Breast epithelium (tissue), 4 donors: ENCODE data around the gene CARD9. TPM values are rescaled to one million over a fixed set of nuclear protein-coding genes. Genes with fewer than 3 reads are reported as not detected.

Source experiments
- DNase-seq, 2 donors: peaks; one replicate each; pipeline ENCODE4 v3.0.0-alpha.2; 2019; ENCODE audit warnings: low spot score in 2 of 2
- H3K27ac ChIP-seq, 2 donors: fragments of 200-600 bp; sonication (generic) in 1 of 2; one replicate each; pipeline ENCODE4 v1.5.1; 2016 to 2019; ENCODE audit warnings: mild to moderate bottlenecking in 1 of 2
- H3K27me3 ChIP-seq, 2 donors: fragments of 200-600 bp; sonication (generic) in 1 of 2; one replicate each; pipeline versions ENCODE4 v1.5.1 to v1.6.0; 2017 to 2019; ENCODE audit warnings: control low read depth in 1 of 2, mild to moderate bottlenecking in 1 of 2
- H3K36me3 ChIP-seq: fragments of 200-600 bp; one replicate; pipeline ENCODE4 v1.5.1; 2019
- H3K4me1 ChIP-seq, 2 donors: fragments of 200-600 bp; sonication (generic); one replicate each; pipeline ENCODE4 v1.5.1; 2016 to 2019; ENCODE audit warnings: control low read depth in 1 of 2
- H3K4me3 ChIP-seq, 3 donors: fragments of 200-600 bp; sonication (generic); 1 replicate in 2 of 3; 2 replicates in 1 of 3; pipeline ENCODE4 v1.5.1; 2016 to 2019; ENCODE audit warnings: mild to moderate bottlenecking in 3 of 3, moderate library complexity in 2 of 3
- H3K9me3 ChIP-seq, 2 donors: fragments of 200-600 bp; sonication (generic) in 1 of 2; one replicate each; pipeline ENCODE4 v1.5.1; 2016 to 2019; ENCODE audit warnings: control low read depth in 1 of 2
- CTCF ChIP-seq, 3 donors: fragments of 450-650 bp; IDR thresholded peaks; one replicate each; pipeline ENCODE4 v1.5.1; 2016 to 2017; ENCODE audit warnings: antibody characterized with exemption in 3 of 3, mild to moderate bottlenecking in 3 of 3, moderate library complexity in 3 of 3
- POLR2A ChIP-seq: fragments of 450-650 bp; IDR thresholded peaks from one replicate; pipeline ENCODE4 v1.6.1; 2016; ENCODE audit warnings: antibody characterized with exemption, mild to moderate bottlenecking, moderate library complexity
- POLR2AphosphoS5 ChIP-seq, 3 donors: sonication (generic); formaldehyde crosslinking; IDR thresholded peaks; one replicate each; pipeline ENCODE4 v1.6.1; 2017; ENCODE audit warnings: antibody characterized with exemption in 3 of 3
- intact Hi-C: fragments of 100-400 bp; cut with DNase I; formaldehyde crosslinking; loops from one replicate; pipeline ENCODE4 v1.15.1; 2023; ENCODE audit warnings: low total_unique reads
- total RNA-seq, 3 donors: library from RNA; depleted of rRNA; stranded (reverse); fragments of >200 nt; gene quantifications; one replicate each; pipeline ENCODE4 v1.1.0, GENCODE V29; 2016

The CARD9 gene
- total RNA-seq = 1 to 10 TPM; 3.0 to 7.6 (median 3.3) TPM

GRCh38 chr9:136373300-136374182, at the start of gene CARD9:
CARD9 (minus strand) TSS chr9:136373669; CDS start chr9:136372078, 1,591 bp downstream.
- TF ChIP-seq CTCF (IDR thresholded peaks at IDR 0.05) = no peak
- no peak for TF ChIP-seq POLR2A
- no peak for TF ChIP-seq POLR2AphosphoS5 (IDR thresholded peaks at IDR 0.05)
- no peaks in the 10 kb centered on the region for H3K36me3 ChIP-seq
- H3K9me3 ChIP-seq = no peaks in the 10 kb centered on the region
- H3K4me3 ChIP-seq = peak within 1 kb of the TSS; percentile 24 to 55 (median 31)
- intact Hi-C loops = no loop called here
- H3K4me1 ChIP-seq = peaks cover 0 to 8% of the 10 kb centered on the region in 2 donors
- peak within 1 kb of the TSS; percentile 61 to 79 for H3K27ac ChIP-seq
- H3K27me3 ChIP-seq = no peaks in the 10 kb centered on the region
- no peak for DNase-seq

GRCh38 chr9:136422876-136423275, 49.4 kb upstream of the CARD9 start:
- peaks cover 17% of the 10 kb centered on the region for H3K36me3 ChIP-seq

GRCh38 chr9:136421791-136422190, 48.3 kb upstream of the CARD9 start:
- intact Hi-C loops = no loop called here
- peaks cover 20% of the 10 kb centered on the region for H3K36me3 ChIP-seq
- H3K27me3 ChIP-seq = no peaks in the 10 kb centered on the region
- no peak for TF ChIP-seq CTCF (IDR thresholded peaks at IDR 0.05)
- no peak for DNase-seq
- no peak overlapping the region for H3K4me3 ChIP-seq
- H3K9me3 ChIP-seq = no peaks in the 10 kb centered on the region
- H3K4me1 ChIP-seq = no peaks in the 10 kb centered on the region
- no peak overlapping the region for H3K27ac ChIP-seq

More at GRCh38 chr9:136422876-136423275, 49.4 kb upstream of the CARD9 start:
- Histone ChIP-seq H3K27ac (no peak overlapping the region), H3K27me3 (no peaks in the 10 kb centered on the region), H3K9me3 (no peaks in the 10 kb centered on the region), H3K4me1 (no peaks in the 10 kb centered on the region), H3K4me3 (no peak overlapping the region)
- intact Hi-C loops = no loop called here
- TF ChIP-seq POLR2A = no peak
- no peak for TF ChIP-seq CTCF (IDR thresholded peaks at IDR 0.05)
- no peak for TF ChIP-seq POLR2AphosphoS5 (IDR thresholded peaks at IDR 0.05)
- no peak for DNase-seq

- no peak for DNase-seq
- H3K36me3 ChIP-seq = peaks cover 21% of the 10 kb centered on the region
- no peak overlapping the region for H3K27ac ChIP-seq
- H3K4me3 ChIP-seq = no peak overlapping the region
- H3K27me3 ChIP-seq = no peaks in the 10 kb centered on the region
- intact Hi-C loops = no loop called here
- H3K4me1 ChIP-seq = no peaks in the 10 kb centered on the region
- TF ChIP-seq POLR2AphosphoS5 (IDR thresholded peaks at IDR 0.05) (no peak), POLR2A (no peak), CTCF (IDR thresholded peaks at IDR 0.05) (no peak)
- no peaks in the 10 kb centered on the region for H3K9me3 ChIP-seq
These were observed 45.6 kb upstream of the CARD9 start for GRCh38 chr9:136419092-136419420.

GRCh38 chr9:136418182-136419091, 45.0 kb upstream of the CARD9 start:
- H3K9me3 ChIP-seq = no peaks in the 10 kb centered on the region
- no peaks in the 10 kb centered on the region for H3K4me1 ChIP-seq
- no peak overlapping the region for H3K4me3 ChIP-seq
- no peak for DNase-seq
- intact Hi-C loops = no loop called here
- TF ChIP-seq POLR2AphosphoS5 (IDR thresholded peaks at IDR 0.05) (no peak), POLR2A (no peak), CTCF (IDR thresholded peaks at IDR 0.05) (no peak)
- no peak overlapping the region for H3K27ac ChIP-seq
- H3K27me3 ChIP-seq = no peaks in the 10 kb centered on the region
- H3K36me3 ChIP-seq = peaks cover 21% of the 10 kb centered on the region
